Stimulated activated CD4-positive, alpha-beta T cell treated with anti-CD3 and anti-CD28 coated beads, Interleukin-2, amount 100 ng/mL, for 4 hours (primary cell): ENCODE results near the gene ADAMTS15.

ENCODE experiments used
- DNase-seq: peaks from one replicate; pipeline ENCODE4 v3.0.0-alpha.2; 2020; ENCODE audit warnings: low read depth

ADAMTS15 gene

GRCh38 chr11:130462101-130462885 lies 13.8 kb downstream of the ADAMTS15 start:
- no peak for DNase-seq

GRCh38 chr11:130462931-130463330 lies 14.5 kb downstream of the ADAMTS15 start:
- no peak for DNase-seq

DNA sequence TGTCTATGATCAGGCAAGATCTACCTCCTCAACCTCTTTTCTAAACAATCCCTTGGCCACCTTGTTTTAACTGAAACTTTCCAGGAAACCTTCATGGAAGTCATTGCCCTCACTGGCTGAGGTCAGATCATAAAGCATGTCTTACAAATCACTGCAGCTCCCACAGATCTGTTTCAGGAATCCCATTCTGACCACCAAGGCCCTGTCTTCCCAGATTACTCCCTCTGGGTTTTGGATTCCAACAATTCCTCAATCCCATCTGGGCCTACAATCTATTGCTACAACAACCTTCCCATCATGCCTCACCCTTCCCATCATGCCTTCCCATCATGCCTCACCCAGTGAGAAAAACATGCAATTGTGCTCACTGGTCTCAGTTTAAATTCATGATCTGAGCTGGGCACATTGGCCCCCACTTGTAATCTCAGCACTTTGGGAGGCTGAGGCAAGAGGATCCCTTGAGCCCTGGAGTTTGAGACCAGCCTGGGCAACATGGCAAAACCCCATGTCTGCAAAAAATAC lies 15.9 kb downstream of the ADAMTS15 start:
- no peak for DNase-seq

GRCh38 chr11:130465263-130465662 lies 16.8 kb downstream of the ADAMTS15 start:
- no peak for DNase-seq

DNA sequence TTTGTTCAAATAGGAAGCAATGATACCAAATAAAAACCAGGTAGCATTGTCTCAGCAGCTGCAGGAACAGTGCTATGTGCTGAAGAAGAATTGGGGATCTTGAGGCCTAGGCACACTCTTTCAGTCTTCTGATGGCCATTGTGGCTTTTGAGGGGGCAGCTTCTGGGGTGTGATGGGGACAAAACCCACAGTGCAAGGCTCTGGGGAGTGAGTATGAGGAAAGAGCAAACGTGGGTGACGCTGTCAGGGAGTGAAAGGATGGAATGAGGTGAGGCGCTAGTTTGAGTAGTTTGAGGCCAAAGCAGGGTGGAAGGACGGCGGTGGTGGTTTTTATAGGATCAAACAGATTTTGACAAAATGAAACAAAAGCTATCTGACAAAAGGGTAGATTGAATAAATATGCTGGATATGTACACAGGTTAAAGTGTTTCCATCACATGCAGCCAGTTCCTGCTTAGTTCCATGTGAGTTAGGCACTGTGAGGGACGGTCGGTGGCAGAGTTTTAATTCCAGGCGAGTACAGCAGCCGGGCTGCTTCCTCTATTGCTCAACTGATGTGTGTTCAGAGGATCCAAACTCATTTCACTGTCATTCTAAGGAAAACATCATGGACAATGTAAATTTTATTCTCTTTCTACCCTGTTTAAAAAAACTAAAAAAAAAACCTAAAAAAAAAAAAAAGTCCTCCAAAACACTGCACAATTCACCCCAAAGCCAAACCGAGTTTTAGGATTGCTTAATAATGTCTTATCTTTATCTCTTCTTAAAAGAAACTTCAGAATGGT lies 18.9 kb downstream of the ADAMTS15 start:
- DNase-seq: no peak

DNA sequence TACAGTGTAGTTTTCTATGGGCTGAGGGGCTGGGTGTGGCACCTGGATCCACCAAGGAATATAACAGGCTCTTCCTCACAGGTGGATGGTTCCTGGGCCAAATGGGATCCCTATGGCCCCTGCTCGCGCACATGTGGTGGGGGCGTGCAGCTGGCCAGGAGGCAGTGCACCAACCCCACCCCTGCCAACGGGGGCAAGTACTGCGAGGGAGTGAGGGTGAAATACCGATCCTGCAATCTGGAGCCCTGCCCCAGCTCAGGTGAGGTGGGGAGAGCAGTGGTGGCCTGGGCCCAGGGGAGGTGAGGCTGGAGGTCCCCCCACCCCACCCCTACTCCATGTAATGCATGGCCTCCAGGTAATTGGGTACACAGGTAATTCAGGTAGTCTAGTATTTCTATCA lies 20.7 kb downstream of the ADAMTS15 start:
- DNase-seq: no peak

GRCh38 chr11:130470832-130471706 lies 22.6 kb downstream of the ADAMTS15 start:
- DNase-seq: no peak

DNA sequence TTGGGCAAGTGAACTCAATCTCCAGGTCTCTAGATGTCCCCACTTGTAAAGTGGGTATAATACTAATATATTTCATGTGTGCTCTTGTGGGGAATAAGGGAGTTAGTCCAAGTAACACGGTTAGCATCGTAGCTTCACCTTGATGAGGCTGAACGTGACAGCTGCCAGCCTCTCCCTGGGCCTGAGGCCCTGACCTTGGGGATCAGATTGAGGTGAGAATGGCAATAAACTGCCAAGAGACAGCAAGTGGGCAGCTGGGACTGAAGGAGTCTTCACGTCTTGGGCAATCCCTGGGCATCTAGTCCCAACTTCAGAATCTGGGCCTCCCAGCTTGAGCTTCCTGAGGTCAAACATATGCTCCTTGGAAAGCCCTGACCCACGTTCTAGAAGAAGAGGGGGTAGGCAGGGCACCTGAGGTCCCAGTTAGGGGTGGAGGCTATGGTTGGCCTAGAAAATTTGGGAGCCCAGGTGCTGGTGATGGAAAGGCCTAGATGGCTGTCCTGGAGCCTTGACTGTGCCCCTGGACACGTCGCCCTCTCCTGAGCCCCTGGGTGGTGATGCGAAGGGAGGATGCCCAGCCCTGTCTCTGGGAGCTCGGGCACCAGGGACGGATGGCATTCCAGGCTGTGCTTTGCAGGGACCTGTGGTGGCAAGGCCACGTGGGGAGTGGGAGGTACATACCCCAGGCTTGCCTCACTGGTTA lies 23.4 kb downstream of the ADAMTS15 start:
- DNase-seq: no peak

DNA sequence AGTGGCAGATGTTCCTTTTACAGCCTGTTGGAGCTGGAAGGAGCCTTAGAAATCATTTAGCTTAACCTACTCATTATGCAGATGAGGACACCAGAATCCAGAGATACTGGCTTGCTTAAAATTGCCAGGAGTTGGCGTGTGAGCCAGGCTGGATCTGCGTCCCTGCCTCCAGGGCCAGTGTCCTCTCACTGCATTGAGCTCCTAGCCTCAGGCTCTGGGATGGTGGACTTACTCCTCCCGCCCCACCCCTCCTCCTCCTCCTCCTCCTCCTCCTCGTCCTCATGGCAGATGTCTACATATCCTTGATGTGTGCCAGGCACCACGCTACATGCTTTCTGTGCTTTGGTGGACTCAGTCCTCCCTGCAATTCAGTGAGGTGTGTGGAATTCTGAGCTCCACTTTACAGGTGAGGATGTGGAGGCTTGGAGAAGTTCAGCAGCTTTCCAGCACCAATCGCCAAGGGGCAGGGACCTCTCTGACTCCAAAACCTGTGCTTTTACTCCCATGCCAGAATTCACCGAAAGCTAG lies 24.1 kb downstream of the ADAMTS15 start:
- DNase-seq: no peak

GRCh38 chr11:130473056-130473794 lies 24.8 kb downstream of the ADAMTS15 start:
- DNase-seq: no peak

GRCh38 chr11:130473795-130474377 lies 25.4 kb downstream of the ADAMTS15 start:
- no peak for DNase-seq

GRCh38 chr11:130474637-130475400 lies 26.4 kb downstream of the ADAMTS15 start:
- DNase-seq: no peak

DNA sequence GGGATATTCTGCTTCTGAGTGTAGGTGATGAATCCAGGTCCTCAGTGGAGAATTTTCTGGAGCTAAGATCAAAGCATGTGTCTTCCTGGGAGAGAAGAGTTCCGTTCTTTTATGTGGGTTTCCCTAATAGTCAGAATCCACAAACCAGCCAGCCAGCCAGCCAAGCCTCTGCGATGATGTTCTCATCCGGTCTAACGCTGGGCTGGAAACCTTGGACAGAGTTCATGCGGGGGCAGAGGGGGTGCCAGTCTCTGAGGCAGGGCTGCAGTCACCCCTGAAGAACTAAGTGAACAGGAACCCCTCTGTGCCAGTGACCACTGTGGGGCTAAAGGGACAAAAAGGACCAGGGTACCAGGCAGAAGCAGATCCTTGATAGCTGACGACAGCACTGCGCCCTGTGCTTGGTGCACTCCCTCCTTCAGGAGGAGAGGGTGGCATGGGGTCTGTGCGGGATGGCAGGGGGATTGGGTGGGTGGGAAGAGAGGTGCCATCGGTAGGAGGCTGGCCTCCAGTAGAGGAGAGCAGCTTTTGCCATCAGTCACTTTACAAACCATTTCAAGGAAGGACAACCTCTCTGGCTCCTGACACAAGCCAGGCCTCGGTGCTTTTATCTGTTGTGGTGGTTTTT lies 27.1 kb downstream of the ADAMTS15 start:
- no peak for DNase-seq

DNA sequence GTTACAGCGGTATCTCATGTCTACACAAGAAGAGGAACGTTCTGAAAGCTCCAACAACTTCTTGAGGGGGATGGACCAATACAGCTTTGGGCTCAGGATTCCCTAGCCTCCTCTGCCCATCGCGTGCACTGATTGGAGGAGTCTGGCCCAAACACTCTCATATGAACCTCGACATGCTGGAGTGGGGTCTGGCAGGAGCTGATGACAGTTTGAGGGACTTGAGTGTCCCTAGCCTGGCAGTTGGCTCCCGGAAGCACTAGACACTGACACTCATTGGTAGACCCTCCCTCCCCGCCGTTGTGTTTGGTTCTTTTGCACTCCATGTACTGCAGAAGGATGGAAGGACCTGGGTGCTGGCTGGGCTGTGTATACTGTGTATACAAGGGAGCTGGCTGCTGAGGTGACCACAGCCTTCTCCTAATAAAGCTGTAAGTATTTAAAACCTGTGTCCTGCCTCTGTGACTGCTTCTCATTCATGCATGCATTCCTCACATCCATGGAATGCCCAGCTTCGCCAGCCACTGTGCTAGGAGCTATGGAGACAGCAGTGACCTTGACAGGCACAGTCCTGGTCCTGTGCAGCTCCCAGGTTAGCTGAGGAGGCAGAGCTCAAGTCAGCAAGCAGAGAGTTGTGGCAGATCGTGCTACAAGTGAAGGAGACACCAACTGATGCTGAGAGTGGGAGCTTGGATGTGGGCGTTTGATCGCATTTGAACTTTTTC lies 27.9 kb downstream of the ADAMTS15 start:
- no peak for DNase-seq

GRCh38 chr11:130476922-130477491 lies 28.6 kb downstream of the ADAMTS15 start:
- DNase-seq: no peak

DNA sequence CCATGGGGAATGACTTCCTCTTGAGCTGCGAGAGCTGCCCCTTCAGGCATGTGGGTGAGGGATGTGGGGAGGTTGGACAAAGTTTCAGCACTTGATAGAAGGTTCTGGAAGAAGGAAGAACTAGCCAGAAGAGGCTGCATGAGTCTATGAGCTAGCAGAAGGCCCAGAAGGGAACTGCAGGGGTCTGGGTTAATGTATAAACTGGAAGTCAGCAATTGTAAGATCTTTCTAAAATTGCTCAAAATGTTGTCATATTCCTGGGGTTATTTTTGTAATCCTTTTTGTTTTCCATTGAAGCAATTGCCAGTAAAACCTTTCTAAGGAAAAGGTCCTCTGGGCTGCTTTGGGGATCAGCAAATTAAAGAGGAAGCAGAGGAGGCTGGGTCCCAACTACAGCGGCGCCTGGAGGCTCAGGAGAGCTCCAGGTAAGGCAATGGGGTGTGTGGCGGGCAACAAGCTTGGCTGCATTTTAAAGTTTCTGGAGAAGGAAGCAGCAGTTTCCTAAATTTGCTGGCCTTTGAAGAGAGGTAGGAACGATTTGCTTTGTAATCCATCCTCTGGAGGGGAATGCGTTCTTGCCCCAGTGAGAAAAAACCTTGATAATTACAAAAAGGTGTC lies 29.2 kb downstream of the ADAMTS15 start:
- DNase-seq: no peak

GRCh38 chr11:130478204-130478701 lies 29.8 kb downstream of the ADAMTS15 start:
- no peak for DNase-seq
